ENCODE data around the gene TRIM67. TPM values are rescaled to one million over a fixed set of nuclear protein-coding genes. Genes with fewer than 3 reads are reported as not detected.
"Not testable (repeated sequence)": the region's sequence is repeated elsewhere in the genome, so short reads cannot be mapped to it uniquely, and the experiment has no call there.

Gene TRIM67
- total RNA-seq, 4 donors from 2014 or later: 1.1 TPM; not detected in 3

- H3K4me1 ChIP-seq: no peaks in the 10 kb centered on the region
- no peaks in the 10 kb centered on the region for H3K36me3 ChIP-seq
- no peak for DNase-seq
- TF ChIP-seq, protein P1, sequence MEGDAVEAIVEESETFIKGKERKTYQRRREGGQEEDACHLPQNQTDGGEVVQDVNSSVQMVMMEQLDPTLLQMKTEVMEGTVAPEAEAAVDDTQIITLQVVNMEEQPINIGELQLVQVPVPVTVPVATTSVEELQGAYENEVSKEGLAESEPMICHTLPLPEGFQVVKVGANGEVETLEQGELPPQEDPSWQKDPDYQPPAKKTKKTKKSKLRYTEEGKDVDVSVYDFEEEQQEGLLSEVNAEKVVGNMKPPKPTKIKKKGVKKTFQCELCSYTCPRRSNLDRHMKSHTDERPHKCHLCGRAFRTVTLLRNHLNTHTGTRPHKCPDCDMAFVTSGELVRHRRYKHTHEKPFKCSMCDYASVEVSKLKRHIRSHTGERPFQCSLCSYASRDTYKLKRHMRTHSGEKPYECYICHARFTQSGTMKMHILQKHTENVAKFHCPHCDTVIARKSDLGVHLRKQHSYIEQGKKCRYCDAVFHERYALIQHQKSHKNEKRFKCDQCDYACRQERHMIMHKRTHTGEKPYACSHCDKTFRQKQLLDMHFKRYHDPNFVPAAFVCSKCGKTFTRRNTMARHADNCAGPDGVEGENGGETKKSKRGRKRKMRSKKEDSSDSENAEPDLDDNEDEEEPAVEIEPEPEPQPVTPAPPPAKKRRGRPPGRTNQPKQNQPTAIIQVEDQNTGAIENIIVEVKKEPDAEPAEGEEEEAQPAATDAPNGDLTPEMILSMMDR (IDR thresholded peaks at IDR 0.05): no peak
- no peak for TF ChIP-seq POLR2A (IDR thresholded peaks at IDR 0.05)
- H3K4me3 ChIP-seq: no peak overlapping the region
- intact Hi-C loops (cut with DNase I; ENCODE audit: low total_unique reads): no loop called here
- peaks cover 0 to 4% of the 10 kb centered on the region in 2 donors for H3K9me3 ChIP-seq
- H3K27ac ChIP-seq: no peak overlapping the region
- H3K27me3 ChIP-seq: no peaks in the 10 kb centered on the region
These were observed 39.7 kb upstream of the TRIM67 start for GRCh38 chr1:231122143-231122542.

DNA sequence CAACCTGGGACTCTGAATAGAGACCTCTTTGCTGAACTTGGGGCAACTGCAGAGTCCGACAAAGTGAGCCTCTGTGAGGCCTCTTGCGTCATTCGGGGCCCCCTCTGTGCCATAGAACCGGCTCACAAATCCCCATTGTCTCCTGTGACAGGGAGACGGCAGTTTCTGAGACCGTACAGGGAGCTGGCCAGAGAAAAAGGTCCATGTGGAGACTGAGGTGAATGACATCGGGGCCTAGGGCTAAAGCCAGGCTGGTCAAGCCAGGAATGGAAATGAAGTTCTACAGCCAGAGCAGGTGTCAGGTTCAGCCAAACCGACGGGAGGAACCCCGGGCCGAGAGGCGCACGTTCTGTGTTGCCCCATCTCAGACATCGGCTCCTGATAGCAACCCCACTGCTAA is 37.1 kb upstream of the TRIM67 start:
- no peak for DNase-seq
- TF ChIP-seq POLR2A (IDR thresholded peaks at IDR 0.05): no peak
- TF ChIP-seq, protein P1 (IDR thresholded peaks at IDR 0.05): no peak
- Histone ChIP-seq H3K27ac (no peak overlapping the region), H3K4me1 (no peaks in the 10 kb centered on the region), H3K9me3 (no peaks in the 10 kb centered on the region), H3K36me3 (no peaks in the 10 kb centered on the region), H3K27me3 (no peaks in the 10 kb centered on the region), H3K4me3 (no peak overlapping the region)
- intact Hi-C loops (cut with DNase I; ENCODE audit: low total_unique reads): no loop called here

DNA sequence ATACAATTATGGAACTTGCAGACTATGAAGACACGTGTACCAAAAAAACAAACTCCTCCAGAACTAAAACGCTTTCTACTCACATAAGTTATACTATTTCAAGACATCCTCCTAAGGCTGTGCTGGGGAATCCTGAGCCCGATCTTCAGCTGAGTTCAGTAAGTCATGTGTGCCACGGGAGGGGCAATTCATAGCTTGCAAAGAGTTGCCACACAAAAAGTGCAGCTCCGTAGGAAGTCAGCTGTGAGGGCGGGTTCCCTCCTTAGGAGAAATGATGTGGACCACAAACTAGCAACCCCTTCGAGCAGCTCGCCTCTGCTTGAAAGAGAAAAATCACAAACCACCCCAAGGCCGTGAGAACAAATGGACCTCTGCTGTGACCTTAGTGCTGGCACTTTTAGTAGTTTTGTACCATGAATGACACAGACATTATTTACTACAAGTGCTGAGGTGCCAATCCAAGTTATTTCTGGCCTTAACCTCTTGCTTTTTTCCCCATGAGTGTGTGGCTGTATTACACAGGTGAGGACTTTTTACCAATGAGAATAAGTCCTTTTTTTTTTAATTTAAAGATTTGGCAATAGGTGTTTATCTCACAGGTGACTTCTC is 35.8 kb upstream of the TRIM67 start:
- no peak for DNase-seq
- H3K4me1 ChIP-seq: no peaks in the 10 kb centered on the region
- H3K4me3 ChIP-seq: no peak overlapping the region
- H3K9me3 ChIP-seq: no peaks in the 10 kb centered on the region
- no peak overlapping the region for H3K27ac ChIP-seq
- no peaks in the 10 kb centered on the region for H3K27me3 ChIP-seq
- intact Hi-C loops (cut with DNase I; ENCODE audit: low total_unique reads): no loop called here
- TF ChIP-seq, protein P1 (IDR thresholded peaks at IDR 0.05): no peak
- no peak for TF ChIP-seq POLR2A (IDR thresholded peaks at IDR 0.05)
- H3K36me3 ChIP-seq: no peaks in the 10 kb centered on the region

- H3K36me3 ChIP-seq; H3K27ac ChIP-seq; DNase-seq; H3K27me3 ChIP-seq; H3K4me1 ChIP-seq; H3K9me3 ChIP-seq; intact Hi-C loops (cut with DNase I; ENCODE audit: low total_unique reads); H3K4me3 ChIP-seq: not testable (repeated sequence)
These were observed 34.8 kb upstream of the TRIM67 start for GRCh38 chr1:231127106-231127505.

- H3K9me3 ChIP-seq; H3K4me3 ChIP-seq; H3K4me1 ChIP-seq; H3K27me3 ChIP-seq; H3K36me3 ChIP-seq; H3K27ac ChIP-seq; intact Hi-C loops (cut with DNase I; ENCODE audit: low total_unique reads); DNase-seq: not testable (repeated sequence)
These were observed 33.4 kb upstream of the TRIM67 start for GRCh38 chr1:231128471-231128870.

DNA sequence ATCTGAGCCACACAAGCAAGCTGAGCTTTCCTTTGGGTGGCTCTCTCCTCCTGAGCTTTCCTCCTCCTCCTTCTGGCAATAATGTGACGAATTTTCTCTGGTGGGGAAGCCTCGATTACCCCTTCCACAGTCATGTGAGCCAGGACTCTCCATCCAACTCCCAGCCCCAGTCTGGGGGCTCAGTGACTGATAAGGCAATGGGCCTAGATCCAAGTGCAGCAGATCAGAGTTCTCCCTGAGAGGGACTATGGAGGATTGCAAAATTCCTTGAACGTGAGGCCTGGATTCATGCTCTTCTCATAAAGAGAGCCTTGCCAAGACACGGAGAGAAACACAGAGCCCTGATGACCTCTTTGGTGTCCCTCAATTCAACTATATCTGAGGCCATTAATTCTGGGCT is 31.3 kb upstream of the TRIM67 start:
- no peaks in the 10 kb centered on the region for H3K27me3 ChIP-seq
- no peak overlapping the region for H3K27ac ChIP-seq
- intact Hi-C loops (cut with DNase I; ENCODE audit: low total_unique reads): no loop called here
- no peak overlapping the region for H3K4me3 ChIP-seq
- DNase-seq: no peak
- no peak for TF ChIP-seq POLR2A (IDR thresholded peaks at IDR 0.05)
- TF ChIP-seq, protein P1 (IDR thresholded peaks at IDR 0.05): no peak
- no peaks in the 10 kb centered on the region for H3K9me3 ChIP-seq
- no peaks in the 10 kb centered on the region for H3K36me3 ChIP-seq
- H3K4me1 ChIP-seq: no peaks in the 10 kb centered on the region

GRCh38 chr1:231132591-231132990 is 29.3 kb upstream of the TRIM67 start:
- H3K9me3 ChIP-seq; H3K4me3 ChIP-seq; H3K27ac ChIP-seq; intact Hi-C loops (cut with DNase I; ENCODE audit: low total_unique reads); H3K4me1 ChIP-seq; DNase-seq; H3K36me3 ChIP-seq; H3K27me3 ChIP-seq: not testable (repeated sequence)

Data from uterus (tissue), 4 donors.